ENCODE measurements around the gene TSEN15.

The TSEN15 gene

GRCh38 chr1:184034761-184035379 lies 16.7 kb upstream of the TSEN15 start:
- H3K9me3 Mint-ChIP-seq: no peaks in the 10 kb centered on the region

GRCh38 chr1:184035719-184036516 lies 15.6 kb upstream of the TSEN15 start:
- Mint-ChIP-seq H3K27ac (peak overlapping the region; percentile 6 to 17 (median 17)), H3K4me3 (peak overlapping the region; percentile 80 to 86 (median 84)), H3K36me3 (ENCODE audit: low read depth) (no peaks in the 10 kb centered on the region), H3K27me3 (ENCODE audit: low read depth) (peaks cover 42% of the 10 kb centered on the region), H3K4me1 (peaks cover 60% of the 10 kb centered on the region), H3K9me3 (no peaks in the 10 kb centered on the region)
- TF ChIP-seq CTCF (IDR thresholded peaks at IDR 0.05; ENCODE audit: unreplicated experiment in 3 of 3): no peak

More at GRCh38 chr1:184034761-184035379, 16.7 kb upstream of the TSEN15 start:
- Mint-ChIP-seq H3K36me3 (ENCODE audit: low read depth) (no peaks in the 10 kb centered on the region), H3K27me3 (ENCODE audit: low read depth) (peaks cover 40% of the 10 kb centered on the region), H3K4me1 (peaks cover 70% of the 10 kb centered on the region), H3K4me3 (peak overlapping the region in 2 of 3 experiments; percentile 5 to 57), H3K27ac (no peak overlapping the region)
- TF ChIP-seq CTCF (IDR thresholded peaks at IDR 0.05; ENCODE audit: unreplicated experiment in 3 of 3): no peak

- peaks cover 54% of the 10 kb centered on the region for H3K4me1 Mint-ChIP-seq
- no peaks in the 10 kb centered on the region for H3K36me3 Mint-ChIP-seq (ENCODE audit: low read depth)
- TF ChIP-seq CTCF (IDR thresholded peaks at IDR 0.05; ENCODE audit: unreplicated experiment in 3 of 3): no peak
- peak overlapping the region; percentile 80 to 86 (median 84) for H3K4me3 Mint-ChIP-seq
- no peaks in the 10 kb centered on the region for H3K9me3 Mint-ChIP-seq
- peak overlapping the region; percentile 6 to 17 (median 17) for H3K27ac Mint-ChIP-seq
- peaks cover 38% of the 10 kb centered on the region for H3K27me3 Mint-ChIP-seq (ENCODE audit: low read depth)
Measured at GRCh38 chr1:184036517-184036949, 15.0 kb upstream of the TSEN15 start.

GRCh38 chr1:184037849-184038591 lies 13.5 kb upstream of the TSEN15 start:
- H3K27ac Mint-ChIP-seq: peak overlapping the region; percentile 35 to 74 (median 62)
- H3K9me3 Mint-ChIP-seq: no peaks in the 10 kb centered on the region
- H3K4me3 Mint-ChIP-seq: peak overlapping the region; percentile 81 to 85 (median 84)
- H3K4me1 Mint-ChIP-seq: peaks cover 39% of the 10 kb centered on the region
- no peak for TF ChIP-seq CTCF (IDR thresholded peaks at IDR 0.05; ENCODE audit: unreplicated experiment in 3 of 3)
- H3K36me3 Mint-ChIP-seq (ENCODE audit: low read depth): no peaks in the 10 kb centered on the region
- H3K27me3 Mint-ChIP-seq (ENCODE audit: low read depth): peaks cover 38% of the 10 kb centered on the region

GRCh38 chr1:184039126-184039525 lies 12.4 kb upstream of the TSEN15 start:
- H3K27ac Mint-ChIP-seq: peak overlapping the region in 2 of 3 experiments; percentile 20 to 74

More at GRCh38 chr1:184039126-184039525, 12.4 kb upstream of the TSEN15 start:
- H3K36me3 Mint-ChIP-seq (ENCODE audit: low read depth): no peaks in the 10 kb centered on the region
- no peaks in the 10 kb centered on the region for H3K9me3 Mint-ChIP-seq
- peaks cover 37% of the 10 kb centered on the region for H3K27me3 Mint-ChIP-seq (ENCODE audit: low read depth)
- peak overlapping the region; percentile 61 to 66 (median 62) for H3K4me3 Mint-ChIP-seq
- peaks cover 30% of the 10 kb centered on the region for H3K4me1 Mint-ChIP-seq
- TF ChIP-seq CTCF (IDR thresholded peaks at IDR 0.05; ENCODE audit: unreplicated experiment in 3 of 3): no peak

Measured in nephron (organoid).